ENCODE measurements around the gene CORO2B.

The CORO2B gene

GRCh38 chr15:68706931-68707330 lies 128.1 kb downstream of the CORO2B start:
- DNase-seq: no peak

- DNase-seq: no peak
Observed at GRCh38 chr15:68707386-68707785, 128.6 kb downstream of the CORO2B start.

GRCh38 chr15:68709876-68710275 lies 131.1 kb downstream of the CORO2B start:
- DNase-seq: no peak

GRCh38 chr15:68710536-68710935 lies 131.7 kb downstream of the CORO2B start:
- no peak for DNase-seq

- no peak for DNase-seq
Observed at GRCh38 chr15:68711406-68711805, 132.6 kb downstream of the CORO2B start.

- DNase-seq: no peak
Observed at GRCh38 chr15:68712886-68713285, 134.1 kb downstream of the CORO2B start.

GRCh38 chr15:68713874-68714273 lies 135.1 kb downstream of the CORO2B start:
- no peak for DNase-seq

- DNase-seq: no peak
Observed at GRCh38 chr15:68715111-68715510, 136.3 kb downstream of the CORO2B start.

GRCh38 chr15:68717951-68718350 lies 139.2 kb downstream of the CORO2B start:
- DNase-seq: no peak

- DNase-seq: no peak
Observed at GRCh38 chr15:68718468-68718867, 139.7 kb downstream of the CORO2B start.

GRCh38 chr15:68719051-68719450 lies 140.3 kb downstream of the CORO2B start:
- DNase-seq: no peak

GRCh38 chr15:68719672-68720071 lies 140.9 kb downstream of the CORO2B start:
- no peak for DNase-seq

GRCh38 chr15:68721886-68722285 lies 143.1 kb downstream of the CORO2B start:
- DNase-seq: no peak

GRCh38 chr15:68725736-68726135 lies 146.9 kb downstream of the CORO2B start:
- DNase-seq: no peak

- no peak for DNase-seq
Observed at GRCh38 chr15:68726246-68726645, 147.5 kb downstream of the CORO2B start.

GRCh38 chr15:68729789-68730411 lies 151.1 kb downstream of the CORO2B start:
- DNase-seq: no peak

- peak; percentile 30 to 36 for DNase-seq
Observed at GRCh38 chr15:68730471-68730919, 151.7 kb downstream of the CORO2B start.

- no peak for DNase-seq
Observed at GRCh38 chr15:68730976-68731897, 152.4 kb downstream of the CORO2B start.

GRCh38 chr15:68732451-68732850 lies 153.7 kb downstream of the CORO2B start:
- DNase-seq: no peak

GRCh38 chr15:68733666-68734065 lies 154.9 kb downstream of the CORO2B start:
- no peak for DNase-seq

GRCh38 chr15:68734352-68734751 lies 155.6 kb downstream of the CORO2B start:
- DNase-seq: no peak

- DNase-seq: no peak
Observed at GRCh38 chr15:68734881-68735280, 156.1 kb downstream of the CORO2B start.

- DNase-seq: no peak
Observed at GRCh38 chr15:68735610-68736009, 156.8 kb downstream of the CORO2B start.

GRCh38 chr15:68739390-68740080 lies 160.7 kb downstream of the CORO2B start:
- no peak for DNase-seq
